Endodermal cell (in vitro differentiated cells): ENCODE measurements around the gene DLG3. TPM values are rescaled to one million over a fixed set of nuclear protein-coding genes. Genes with fewer than 3 reads are reported as not detected.

Experiments used
- DNase-seq: peaks from one replicate; pipeline ENCODE4 v3.0.0-alpha.2; 2017
- H3K27ac ChIP-seq: 2 replicates; pipeline ENCODE4 v1.5.1; 2013; ENCODE audit warnings: mild to moderate bottlenecking, low read depth, low read length, moderate library complexity
- H3K27me3 ChIP-seq: 2 replicates; pipeline ENCODE4 v1.6.1; 2013; ENCODE audit warnings: mild to moderate bottlenecking, low read length, moderate library complexity; ENCODE audit not compliant: insufficient read depth, control insufficient read depth, poor library complexity, severe bottlenecking
- H3K36me3 ChIP-seq: 2 replicates; pipeline ENCODE4 v1.7.0; 2013; ENCODE audit warnings: mild to moderate bottlenecking, low read length, moderate library complexity; ENCODE audit not compliant: control insufficient read depth, insufficient read depth
- H3K4me1 ChIP-seq: one replicate; pipeline ENCODE4 v1.7.0; 2013; ENCODE audit warnings: low read length; ENCODE audit not compliant: control insufficient read depth, insufficient read depth
- H3K4me3 ChIP-seq: 2 replicates; pipeline ENCODE4 v1.5.1; 2013; ENCODE audit warnings: mild to moderate bottlenecking, low read length, moderate library complexity
- H3K9ac ChIP-seq: 2 replicates; pipeline ENCODE4 v1.6.1; 2013; ENCODE audit warnings: mild to moderate bottlenecking, low read length, moderate library complexity; ENCODE audit not compliant: poor library complexity, severe bottlenecking; ENCODE audit errors: extremely low read depth
- H3K9me3 ChIP-seq: 2 replicates; pipeline ENCODE4 v1.6.1; 2013; ENCODE audit warnings: mild to moderate bottlenecking, low read length, moderate library complexity; ENCODE audit not compliant: control insufficient read depth
- H3K27ac Mint-ChIP-seq: 2 replicates; pipeline ENCODE4 v1.8.0; 2020; ENCODE audit warnings: mixed read lengths
- H3K27me3 Mint-ChIP-seq: 2 replicates; pipeline ENCODE4 v1.8.0; 2021; ENCODE audit warnings: mild to moderate bottlenecking, mixed read lengths; ENCODE audit not compliant: insufficient read depth
- H3K36me3 Mint-ChIP-seq: 2 replicates; pipeline ENCODE4 v1.8.0; 2020; ENCODE audit warnings: low read depth, mixed read lengths
- H3K4me1 Mint-ChIP-seq: 2 replicates; pipeline ENCODE4 v1.8.0; 2020; ENCODE audit warnings: mixed read lengths
- H3K4me3 Mint-ChIP-seq: 2 replicates; pipeline ENCODE4 v1.8.0; 2020; ENCODE audit warnings: mild to moderate bottlenecking, moderate library complexity, mixed read lengths
- H3K9me3 Mint-ChIP-seq: 2 replicates; pipeline ENCODE4 v1.8.0; 2020; ENCODE audit warnings: mild to moderate bottlenecking, mixed read lengths
- CTCF ChIP-seq: fragments of 200-600 bp; sonication (generic); conservative IDR thresholded peaks from 2 replicates; pipeline ENCODE4 v1.5.0; 2021; ENCODE audit warnings: antibody characterized with exemption, mild to moderate bottlenecking
- WGBS, 2 experiments: methylation state at CpG; one replicate each; pipeline versions ENCODE4 v1.1.5 to v1.1.7; 2013; ENCODE audit warnings: missing lambda C conversion rate in 2 of 2, mixed read lengths in 1 of 2; ENCODE audit not compliant: insufficient coverage in 1 of 2, insufficient read length in 1 of 2; 5-methylcytosine and 5-hydroxymethylcytosine counted together
- total RNA-seq, 2 donors: library from RNA; stranded (reverse); fragmentation: NEBNext Ultra II Directional in 1 of 2; extraction: Animal tissue kit (Norgen Biotek cat#: 25700) in 1 of 2; gene quantifications; 2 replicates in 1 of 2; 3 replicates in 1 of 2; pipeline ENCODE4 v1.2.1, GENCODE V29; 2021

Gene DLG3
- total RNA-seq, 2 donors from 2014 or later = 53.9 to 59.4 TPM

GRCh38 chrX:70553516-70553915, 108.9 kb downstream of the DLG3 start:
- no peak overlapping the region for H3K9ac ChIP-seq
- H3K4me3 Mint-ChIP-seq = no peak overlapping the region
- no peaks in the 10 kb centered on the region for H3K27me3 ChIP-seq
- no peaks in the 10 kb centered on the region for H3K9me3 ChIP-seq
- no peak overlapping the region for H3K4me3 ChIP-seq
- H3K9me3 Mint-ChIP-seq = peaks cover 44% of the 10 kb centered on the region
- TF ChIP-seq CTCF = no peak
- no peaks in the 10 kb centered on the region for H3K36me3 ChIP-seq
- WGBS, 2 experiments = 86% methylated on average over 1 of the region's 1 CpG; no CpG with 5 or more reads in 1 of the 2 experiments
- H3K4me1 ChIP-seq = no peaks in the 10 kb centered on the region
- no peaks in the 10 kb centered on the region for H3K27me3 Mint-ChIP-seq
- DNase-seq = no peak
- H3K36me3 Mint-ChIP-seq = no peaks in the 10 kb centered on the region
- H3K4me1 Mint-ChIP-seq = no peaks in the 10 kb centered on the region
- no peak overlapping the region for H3K27ac Mint-ChIP-seq
- no peak overlapping the region for H3K27ac ChIP-seq

GRCh38 chrX:70554081-70554480, 109.4 kb downstream of the DLG3 start:
- peak; percentile 23 for TF ChIP-seq CTCF
- Mint-ChIP-seq H3K4me3 (no peak overlapping the region), H3K9me3 (peaks cover 45% of the 10 kb centered on the region), H3K4me1 (no peaks in the 10 kb centered on the region), H3K27ac (no peak overlapping the region), H3K36me3 (no peaks in the 10 kb centered on the region), H3K27me3 (no peaks in the 10 kb centered on the region)
- no peak for DNase-seq
- Histone ChIP-seq H3K4me3 (no peak overlapping the region), H3K27ac (no peak overlapping the region), H3K27me3 (no peaks in the 10 kb centered on the region), H3K36me3 (no peaks in the 10 kb centered on the region), H3K9me3 (no peaks in the 10 kb centered on the region), H3K9ac (no peak overlapping the region), H3K4me1 (no peaks in the 10 kb centered on the region)
- 67% methylated on average over 1 of the region's 2 CpGs; no CpG with 5 or more reads in 1 of the 2 experiments for WGBS, 2 experiments

- 78% methylated on average over 1 of the region's 2 CpGs; no CpG with 5 or more reads in 1 of the 2 experiments for WGBS, 2 experiments
- Histone ChIP-seq H3K27me3 (no peaks in the 10 kb centered on the region), H3K4me3 (no peak overlapping the region), H3K4me1 (no peaks in the 10 kb centered on the region), H3K36me3 (no peaks in the 10 kb centered on the region), H3K9me3 (peaks cover under 1% of the 10 kb centered on the region), H3K9ac (no peak overlapping the region), H3K27ac (no peak overlapping the region)
- no peak for DNase-seq
- Mint-ChIP-seq H3K27ac (no peak overlapping the region), H3K36me3 (no peaks in the 10 kb centered on the region), H3K4me1 (no peaks in the 10 kb centered on the region), H3K9me3 (peaks cover 45% of the 10 kb centered on the region), H3K27me3 (no peaks in the 10 kb centered on the region), H3K4me3 (no peak overlapping the region)
- no peak for TF ChIP-seq CTCF
Measured at GRCh38 chrX:70554523-70554922, 109.9 kb downstream of the DLG3 start.
